H9 (cell line): ENCODE results near the gene AKT1. TPM values are rescaled to one million over a fixed set of nuclear protein-coding genes. Genes with fewer than 3 reads are reported as not detected.

Source experiments
- DNase-seq: peaks from one replicate; pipeline ENCODE4 v3.0.0-alpha.2; 2017
- H2AFZ ChIP-seq: one replicate; pipeline ENCODE4 v1.6.1; 2013; ENCODE audit warnings: mild to moderate bottlenecking, low read length, control low read depth, moderate library complexity
- H2AK5ac ChIP-seq: 2 replicates; pipeline ENCODE4 v1.6.1; 2013; ENCODE audit warnings: low read length, control low read depth, mixed read lengths; ENCODE audit not compliant: insufficient read length
- H2BK120ac ChIP-seq: one replicate; pipeline ENCODE4 v1.6.1; 2013; ENCODE audit warnings: low read depth, mild to moderate bottlenecking, low read length, control low read depth, inconsistent platforms; ENCODE audit not compliant: poor library complexity, severe bottlenecking
- H2BK12ac ChIP-seq: 2 replicates; pipeline ENCODE4 v1.6.1; 2013; ENCODE audit warnings: low read length, control low read depth, mixed read lengths, low read depth; ENCODE audit not compliant: insufficient read length
- H2BK15ac ChIP-seq: 2 replicates; pipeline ENCODE4 v1.6.1; 2013; ENCODE audit warnings: low read depth, low read length, control low read depth
- H2BK20ac ChIP-seq: one replicate; pipeline ENCODE4 v1.6.1; 2013; ENCODE audit warnings: low read depth, mild to moderate bottlenecking, low read length, control low read depth, inconsistent platforms; ENCODE audit not compliant: poor library complexity, severe bottlenecking
- H2BK5ac ChIP-seq: 2 replicates; pipeline ENCODE4 v1.6.1; 2013; ENCODE audit warnings: low read length, control low read depth, mixed read lengths; ENCODE audit not compliant: insufficient read length
- H3K14ac ChIP-seq: 2 replicates; pipeline ENCODE4 v1.6.1; 2013; ENCODE audit warnings: low read length, control low read depth; ENCODE audit not compliant: insufficient read depth
- H3K18ac ChIP-seq: 2 replicates; pipeline ENCODE4 v1.6.1; 2013; ENCODE audit warnings: low read depth, mild to moderate bottlenecking, mixed read lengths, low read length, control low read depth; ENCODE audit not compliant: insufficient read length
- H3K23ac ChIP-seq: 2 replicates; pipeline ENCODE4 v1.6.1; 2013; ENCODE audit warnings: low read length, control low read depth, mixed read lengths, low read depth; ENCODE audit not compliant: insufficient read length
- H3K23me2 ChIP-seq: 2 replicates; pipeline ENCODE4 v1.6.1; 2013; ENCODE audit warnings: low read depth, mild to moderate bottlenecking, mixed read lengths, low read length, control low read depth; ENCODE audit not compliant: insufficient read length, poor library complexity, severe bottlenecking
- H3K27ac ChIP-seq: 2 replicates; pipeline ENCODE4 v1.5.1; 2013; ENCODE audit warnings: low read length, control low read depth, mixed read lengths, low read depth; ENCODE audit not compliant: insufficient read length
- H3K27me3 ChIP-seq: 2 replicates; pipeline ENCODE4 v1.6.1; 2013; ENCODE audit warnings: low read length, control low read depth, inconsistent platforms; ENCODE audit not compliant: insufficient read depth
- H3K4ac ChIP-seq: 2 replicates; pipeline ENCODE4 v1.6.1; 2013; ENCODE audit warnings: low read depth, mild to moderate bottlenecking, control low read depth, inconsistent platforms, low read length, moderate library complexity
- H3K4me1 ChIP-seq: 2 replicates; pipeline ENCODE4 v1.6.1; 2013; ENCODE audit warnings: low read length, control low read depth, inconsistent platforms; ENCODE audit not compliant: insufficient read depth
- H3K4me2 ChIP-seq: 2 replicates; pipeline ENCODE4 v1.6.1; 2013; ENCODE audit warnings: low read length, control low read depth, mixed read lengths; ENCODE audit not compliant: insufficient read length, insufficient read depth
- H3K56ac ChIP-seq: 2 replicates; pipeline ENCODE4 v1.6.1; 2013; ENCODE audit warnings: low read depth, mild to moderate bottlenecking, mixed read lengths, low read length, control low read depth; ENCODE audit not compliant: insufficient read length
- H3K79me1 ChIP-seq: 2 replicates; pipeline ENCODE4 v1.6.1; 2013; ENCODE audit warnings: low read depth, mild to moderate bottlenecking, moderate library complexity, low read length, control low read depth, inconsistent platforms; ENCODE audit not compliant: insufficient read depth, poor library complexity, severe bottlenecking
- H3K79me2 ChIP-seq: 2 replicates; pipeline ENCODE4 v1.6.1; 2013; ENCODE audit warnings: low read length, control low read depth, inconsistent platforms; ENCODE audit not compliant: insufficient read depth
- H3K9ac ChIP-seq: 2 replicates; pipeline ENCODE4 v1.6.1; 2013; ENCODE audit warnings: low read length, control low read depth, mixed read lengths; ENCODE audit not compliant: insufficient read length; ENCODE audit errors: extremely low read depth
- H3K9me3 ChIP-seq: one replicate; pipeline ENCODE4 v1.6.1; 2013; ENCODE audit warnings: low read depth, low read length, inconsistent platforms; ENCODE audit not compliant: control insufficient read depth
- H3T11ph ChIP-seq: one replicate; pipeline ENCODE4 v1.6.1; 2013; ENCODE audit warnings: mild to moderate bottlenecking, low read length, control low read depth, inconsistent platforms
- H4K20me1 ChIP-seq: one replicate; pipeline ENCODE4 v1.6.1; 2013; ENCODE audit not compliant: control insufficient read depth, insufficient read length, insufficient read depth
- H4K5ac ChIP-seq: 2 replicates; pipeline ENCODE4 v1.6.1; 2013; ENCODE audit warnings: low read depth, mild to moderate bottlenecking, mixed read lengths, low read length, control low read depth; ENCODE audit not compliant: insufficient read length
- H4K8ac ChIP-seq: replicated peaks from 2 replicates; pipeline ENCODE4 v1.6.1; 2013; ENCODE audit warnings: low read length, control low read depth, mixed read lengths, low read depth; ENCODE audit not compliant: insufficient read length
- H4K91ac ChIP-seq: 2 replicates; pipeline ENCODE4 v1.6.1; 2013; ENCODE audit warnings: low read depth, mild to moderate bottlenecking, moderate library complexity, mixed read lengths, low read length, control low read depth; ENCODE audit not compliant: insufficient read length
- H3K27ac Mint-ChIP-seq, 3 experiments: 2 replicates in 2 of 3; 3 replicates in 1 of 3; pipeline ENCODE4 v1.8.0; 2020 to 2021; ENCODE audit warnings: mixed read lengths in 3 of 3, mild to moderate bottlenecking in 1 of 3, moderate library complexity in 1 of 3
- H3K27me3 Mint-ChIP-seq: 2 replicates; pipeline ENCODE4 v1.8.0; 2021; ENCODE audit warnings: low read depth, mild to moderate bottlenecking, moderate library complexity, mixed read lengths
- H3K36me3 Mint-ChIP-seq, 3 experiments: 2 replicates in 2 of 3; 3 replicates in 1 of 3; pipeline ENCODE4 v1.8.0; 2020 to 2021; ENCODE audit warnings: low read depth in 3 of 3, mixed read lengths in 3 of 3; ENCODE audit not compliant: insufficient read depth in 1 of 3
- H3K4me1 Mint-ChIP-seq, 2 experiments: 2 replicates each; pipeline ENCODE4 v1.8.0; 2020; ENCODE audit warnings: mixed read lengths in 2 of 2
- H3K4me3 Mint-ChIP-seq, 2 experiments: 2 replicates in 1 of 2; 3 replicates in 1 of 2; pipeline ENCODE4 v1.8.0; 2020 to 2021; ENCODE audit warnings: mild to moderate bottlenecking in 2 of 2, mixed read lengths in 2 of 2, moderate library complexity in 1 of 2
- H3K9me3 Mint-ChIP-seq, 2 experiments: 2 replicates in 1 of 2; 3 replicates in 1 of 2; pipeline ENCODE4 v1.8.0; 2020; ENCODE audit warnings: mild to moderate bottlenecking in 2 of 2, mixed read lengths in 2 of 2, moderate library complexity in 1 of 2
- CTCF ChIP-seq: fragments of 200-600 bp; sonication (generic); conservative IDR thresholded peaks from 3 replicates; pipeline ENCODE4 v1.8.0; 2021; ENCODE audit warnings: antibody characterized with exemption, mild to moderate bottlenecking
- WGBS: extraction: QIAGEN DNeasy Blood & Tissue Kit; methylation state at CpG from one replicate; pipeline ENCODE4 v1.1.7; 2013; ENCODE audit warnings: missing lambda C conversion rate, low lambda C conversion rate, mixed read lengths; ENCODE audit not compliant: insufficient read length; ENCODE audit errors: extremely low coverage; 5-methylcytosine and 5-hydroxymethylcytosine counted together
- total RNA-seq: library from RNA; stranded (reverse); gene quantifications from 2 replicates; pipeline ENCODE4 v1.2.1, GENCODE V29; 2021

The AKT1 gene
- total RNA-seq, 1 experiment from 2014 or later, result 101 TPM

DNA sequence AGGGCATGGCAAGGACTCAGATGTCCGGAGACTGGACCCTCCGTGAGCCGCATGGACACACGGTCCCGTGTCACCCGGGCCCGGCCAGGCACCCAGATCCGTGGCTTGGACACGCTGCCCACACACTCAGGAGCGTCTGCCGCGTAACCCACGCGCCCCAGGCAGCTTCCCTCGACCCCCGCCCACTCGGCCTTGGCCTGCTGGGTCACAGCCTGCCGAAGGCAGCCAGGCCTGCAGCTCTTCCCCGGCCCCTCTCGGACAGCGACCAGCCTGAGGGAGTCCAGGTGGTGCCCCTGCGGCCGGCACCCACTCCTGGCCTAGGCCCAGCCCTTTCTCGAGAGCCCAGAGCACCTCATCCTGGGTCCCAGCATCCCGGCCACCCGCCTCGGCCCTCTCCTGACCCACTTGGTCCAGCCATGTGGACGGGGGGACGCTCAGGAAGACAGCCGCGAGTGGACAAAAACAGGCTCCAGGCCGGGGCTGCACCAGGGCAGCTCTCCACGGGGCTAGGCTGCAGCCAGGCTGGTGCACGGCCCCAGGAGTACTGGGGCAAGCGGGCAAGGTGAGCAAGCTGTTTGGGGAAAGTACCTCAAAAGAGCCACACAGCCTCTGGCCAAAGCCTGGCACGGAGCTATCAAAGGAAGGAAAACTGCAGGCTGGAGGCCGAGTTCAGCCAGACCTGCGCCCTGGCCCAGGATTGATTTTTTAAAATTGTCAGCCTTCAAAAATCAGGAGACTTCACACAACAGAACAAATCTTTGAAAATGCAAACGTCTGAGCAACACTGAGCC lies 6.5 kb downstream of the AKT1 start:
- Mint-ChIP-seq H3K9me3 (no peaks in the 10 kb centered on the region), H3K36me3 (peaks cover 4 to 19% (median 16%) of the 10 kb centered on the region in 3 experiments; a peak in 6 of 7 replicates), H3K27me3 (no peaks in the 10 kb centered on the region), H3K27ac (no peak overlapping the region), H3K4me1 (peaks cover 7 to 16% of the 10 kb centered on the region in 2 experiments), H3K4me3 (no peak overlapping the region)
- WGBS, result no CpG with 5 or more reads among the region's 39 CpGs
- Histone ChIP-seq H3T11ph (no peak overlapping the region), H3K9me3 (no peaks in the 10 kb centered on the region), H4K91ac (no peak overlapping the region), H3K79me2 (no peaks in the 10 kb centered on the region; the same call in 1 of the 2 replicates), H3K79me1 (peaks cover 3% of the 10 kb centered on the region), H3K14ac (no peak overlapping the region), H2BK120ac (no peak overlapping the region), H2AFZ (no peak overlapping the region), H3K27me3 (no peaks in the 10 kb centered on the region), H3K4me2 (no peak overlapping the region), H3K4ac (no peak overlapping the region), H4K5ac (no peak overlapping the region), H4K8ac (no peak overlapping the region), H2BK20ac (no peak overlapping the region), H3K56ac (no peak overlapping the region), H3K18ac (no peak overlapping the region), H2BK5ac (no peak overlapping the region), H3K9ac (no peak overlapping the region), H3K23ac (no peak overlapping the region), H4K20me1 (no peaks in the 10 kb centered on the region), H2AK5ac (no peak overlapping the region), H2BK12ac (no peak overlapping the region), H3K4me1 (no peaks in the 10 kb centered on the region), H2BK15ac (no peak overlapping the region), H3K23me2 (no peaks in the 10 kb centered on the region), H3K27ac (no peak overlapping the region)
- no peak for DNase-seq
- TF ChIP-seq CTCF, result no peak
